ENCODE results near the gene MRGPRD. TPM values are rescaled to one million over a fixed set of nuclear protein-coding genes. Genes with fewer than 3 reads are reported as not detected.

The MRGPRD gene
- total RNA-seq, 1 donor from 2014 or later = not detected

GRCh38 chr11:68988491-68988890 is 7.7 kb upstream of the MRGPRD start:
- no peak for DNase-seq
- Histone ChIP-seq H3K9me3 (replicated peaks) (peaks cover 19% of the 10 kb centered on the region), H3K4me1 (no peaks in the 10 kb centered on the region), H3K36me3 (no peaks in the 10 kb centered on the region), H3K4me3 (no peak overlapping the region), H3K27ac (replicated peaks) (no peak overlapping the region), H3K27me3 (ENCODE audit: low read depth) (peaks cover 25% of the 10 kb centered on the region)
- TF ChIP-seq CTCF (IDR thresholded peaks at IDR 0.05; ENCODE audit: borderline replicate concordance) = no peak
- intact Hi-C loops (cut with micrococcal nuclease) = no loop called here

GRCh38 chr11:68987211-68987610 is 6.4 kb upstream of the MRGPRD start:
- intact Hi-C loops (cut with micrococcal nuclease) = no loop called here

GRCh38 chr11:68983801-68984200 is 3.0 kb upstream of the MRGPRD start:
- TF ChIP-seq CTCF (IDR thresholded peaks at IDR 0.05; ENCODE audit: borderline replicate concordance) = no peak

More at GRCh38 chr11:68987211-68987610, 6.4 kb upstream of the MRGPRD start:
- H3K4me3 ChIP-seq = no peak overlapping the region
- H3K36me3 ChIP-seq = no peaks in the 10 kb centered on the region
- H3K4me1 ChIP-seq = no peaks in the 10 kb centered on the region
- no peak overlapping the region for H3K27ac ChIP-seq (replicated peaks)
- DNase-seq = no peak
- H3K27me3 ChIP-seq (ENCODE audit: low read depth) = peaks cover 12% of the 10 kb centered on the region
- no peak for TF ChIP-seq CTCF (IDR thresholded peaks at IDR 0.05; ENCODE audit: borderline replicate concordance)
- peaks cover 23% of the 10 kb centered on the region for H3K9me3 ChIP-seq (replicated peaks)

GRCh38 chr11:68982134-68982533 is 1.3 kb upstream of the MRGPRD start:
- peaks cover 23% of the 10 kb centered on the region for H3K9me3 ChIP-seq (replicated peaks)
- no peaks in the 10 kb centered on the region for H3K27me3 ChIP-seq (ENCODE audit: low read depth)
- H3K36me3 ChIP-seq = no peaks in the 10 kb centered on the region
- no peak overlapping the region for H3K4me3 ChIP-seq
- intact Hi-C loops (cut with micrococcal nuclease) = no loop called here
- DNase-seq = no peak
- no peak for TF ChIP-seq CTCF (IDR thresholded peaks at IDR 0.05; ENCODE audit: borderline replicate concordance)
- peaks cover 12% of the 10 kb centered on the region for H3K4me1 ChIP-seq
- no peak overlapping the region for H3K27ac ChIP-seq (replicated peaks)

More at GRCh38 chr11:68983801-68984200, 3.0 kb upstream of the MRGPRD start:
- H3K9me3 ChIP-seq (replicated peaks) = peaks cover 27% of the 10 kb centered on the region
- no peak for DNase-seq
- intact Hi-C loops (cut with micrococcal nuclease) = no loop called here
- no peak overlapping the region for H3K27ac ChIP-seq (replicated peaks)
- H3K4me1 ChIP-seq = peaks cover 6% of the 10 kb centered on the region
- no peaks in the 10 kb centered on the region for H3K27me3 ChIP-seq (ENCODE audit: low read depth)
- H3K4me3 ChIP-seq = no peak overlapping the region
- no peaks in the 10 kb centered on the region for H3K36me3 ChIP-seq

GRCh38 chr11:68979931-68980775 is 633 bp downstream of the MRGPRD start:
- H3K4me3 ChIP-seq = no peak overlapping the region
- H3K27me3 ChIP-seq (ENCODE audit: low read depth) = no peaks in the 10 kb centered on the region
- no peaks in the 10 kb centered on the region for H3K36me3 ChIP-seq
- H3K9me3 ChIP-seq (replicated peaks) = peaks cover 8% of the 10 kb centered on the region
- peaks cover 24% of the 10 kb centered on the region for H3K4me1 ChIP-seq
- intact Hi-C loops (cut with micrococcal nuclease) = no loop called here
- H3K27ac ChIP-seq (replicated peaks) = no peak overlapping the region
- no peak for DNase-seq
- TF ChIP-seq CTCF (IDR thresholded peaks at IDR 0.05; ENCODE audit: borderline replicate concordance) = no peak
